HG03039 (cell line): ENCODE measurements around the gene SPG21.

Experiments used
- ATAC-seq: cut with Tn5 transposase; IDR thresholded peaks from one replicate; pipeline ENCODE4 v1.9.1; 2021; ENCODE audit warnings: mild to moderate bottlenecking, moderate library complexity; ENCODE audit not compliant: unreplicated experiment

SPG21 gene

DNA sequence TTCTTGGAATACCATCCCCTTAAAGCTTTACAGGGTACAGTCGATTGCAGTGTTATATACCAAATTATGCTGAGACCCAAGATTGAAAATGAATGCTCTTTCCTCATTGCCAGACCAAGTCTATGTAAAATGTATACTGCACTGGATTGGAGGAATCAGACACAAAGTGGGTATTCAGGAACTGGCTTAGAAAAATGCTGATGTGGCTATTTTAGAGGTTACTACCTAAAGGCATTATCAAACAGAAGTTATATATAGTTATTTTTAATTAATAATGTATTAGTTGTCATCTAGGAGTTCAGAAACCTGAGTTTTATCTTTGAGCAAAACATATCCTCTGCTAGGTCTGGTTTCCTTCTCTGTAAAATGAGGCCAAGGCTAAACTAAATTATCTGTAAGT is 3.6 kb upstream of the SPG21 start:
- no peak for ATAC-seq

DNA sequence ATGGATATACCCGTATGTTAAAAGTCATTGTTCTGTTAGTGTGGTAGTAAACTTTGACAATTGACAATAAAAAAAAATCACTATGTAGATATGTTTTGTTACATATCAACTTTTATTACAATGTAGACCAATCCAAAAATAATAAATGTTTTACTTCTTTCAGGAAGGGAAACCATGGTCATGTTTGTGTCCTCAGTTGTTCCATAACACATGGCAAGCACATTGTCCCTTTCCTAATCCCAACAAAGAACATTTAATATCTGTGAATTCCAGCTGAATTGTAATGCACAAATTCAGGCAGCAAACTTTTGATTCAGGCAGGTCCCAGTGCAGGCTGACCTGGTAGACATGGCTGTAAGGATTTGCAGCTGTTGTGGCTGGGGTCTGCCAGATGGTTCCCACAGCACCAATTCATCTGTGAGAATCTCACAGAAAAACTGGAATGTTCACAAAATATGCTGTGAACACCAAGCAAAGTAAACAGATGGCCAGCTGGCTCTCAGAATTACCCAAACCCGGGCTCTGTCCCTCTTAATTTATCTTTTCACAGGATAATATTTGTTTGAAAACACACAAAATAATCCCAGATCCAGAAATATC is 1.9 kb upstream of the SPG21 start:
- no peak for ATAC-seq

DNA sequence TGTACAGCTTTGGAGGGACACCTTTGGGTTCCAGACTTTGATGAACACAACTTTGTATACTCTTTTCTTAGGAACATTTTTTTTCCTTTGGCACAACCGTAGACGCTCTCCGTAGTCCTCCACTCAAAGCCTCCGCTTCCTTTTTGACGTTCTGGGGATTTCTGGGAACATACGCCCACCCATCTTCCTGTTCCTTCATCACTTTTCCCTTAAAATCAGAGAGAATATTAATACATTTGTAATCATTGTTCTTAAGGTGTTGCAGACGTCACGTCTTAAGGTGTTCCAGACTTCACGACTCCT is 405 bp upstream of the SPG21 start:
- ATAC-seq: no peak

DNA sequence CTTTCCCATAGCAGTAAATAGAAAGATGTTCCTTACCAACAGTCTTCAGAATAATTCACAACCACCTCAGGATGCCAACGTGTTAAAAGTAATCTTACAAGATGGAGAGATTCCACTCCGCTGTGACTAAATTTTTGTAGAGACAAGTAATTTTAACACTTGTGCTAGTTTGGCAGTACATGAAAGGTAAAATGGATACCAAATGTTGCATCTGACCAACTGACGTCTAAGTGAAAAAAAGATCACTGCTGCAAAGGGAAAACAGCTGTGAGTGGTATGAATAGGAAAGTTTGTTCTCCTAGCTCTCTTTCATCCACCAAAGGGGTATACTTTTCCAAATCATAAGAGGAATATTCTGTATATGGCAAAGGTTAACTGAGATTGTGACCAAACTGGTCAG is 2.6 kb downstream of the SPG21 start:
- no peak for ATAC-seq

DNA sequence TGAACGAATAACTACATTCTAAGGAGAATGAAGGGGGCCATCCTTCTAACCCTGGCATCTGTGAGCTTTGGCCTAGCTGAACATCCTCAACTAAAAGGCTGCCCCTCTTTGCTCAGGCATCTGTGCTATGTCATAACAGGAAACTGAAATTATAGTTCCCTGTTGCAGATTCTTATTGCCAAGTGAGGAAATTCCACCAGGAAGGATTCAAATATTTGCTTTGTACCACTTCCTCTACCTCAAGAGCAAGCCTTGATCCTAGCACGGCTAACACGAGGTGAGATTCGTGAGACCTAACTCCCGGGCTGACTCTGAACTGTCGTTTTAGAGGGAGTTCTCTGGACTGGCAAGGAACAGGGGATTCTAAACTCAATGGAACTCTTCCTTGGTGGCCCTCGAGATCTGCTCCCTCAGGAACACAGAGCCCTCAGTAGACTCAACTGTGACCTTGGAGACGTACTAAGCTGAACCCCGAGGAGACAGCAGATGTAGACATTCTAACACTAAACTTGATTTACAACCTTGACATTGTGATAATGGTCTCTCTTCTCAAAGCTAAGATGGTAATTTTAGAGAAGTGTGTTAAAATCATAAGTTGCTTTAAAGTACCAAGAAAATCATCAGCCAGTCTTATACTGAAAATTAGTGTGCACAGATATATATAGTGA is 4.2 kb downstream of the SPG21 start:
- no peak for ATAC-seq

DNA sequence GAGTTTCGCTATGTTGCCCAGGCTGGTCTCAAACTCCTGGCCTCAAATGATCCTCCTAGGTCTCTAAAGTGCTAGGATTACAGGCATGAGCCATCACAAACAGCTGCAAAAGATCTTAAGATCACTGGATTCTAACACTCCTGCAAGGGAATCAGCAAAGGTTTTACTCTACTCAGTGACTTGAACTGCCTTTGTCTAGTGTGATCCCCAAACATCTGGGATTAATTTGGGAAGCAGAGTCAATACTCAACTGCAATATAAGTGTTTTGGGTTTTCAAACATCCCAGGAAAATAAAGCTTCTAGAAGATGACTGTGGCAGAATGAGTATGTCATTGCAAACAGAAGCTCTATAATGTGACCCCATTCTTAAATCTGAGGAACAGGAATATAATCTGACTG is 7.2 kb downstream of the SPG21 start:
- ATAC-seq: no peak

DNA sequence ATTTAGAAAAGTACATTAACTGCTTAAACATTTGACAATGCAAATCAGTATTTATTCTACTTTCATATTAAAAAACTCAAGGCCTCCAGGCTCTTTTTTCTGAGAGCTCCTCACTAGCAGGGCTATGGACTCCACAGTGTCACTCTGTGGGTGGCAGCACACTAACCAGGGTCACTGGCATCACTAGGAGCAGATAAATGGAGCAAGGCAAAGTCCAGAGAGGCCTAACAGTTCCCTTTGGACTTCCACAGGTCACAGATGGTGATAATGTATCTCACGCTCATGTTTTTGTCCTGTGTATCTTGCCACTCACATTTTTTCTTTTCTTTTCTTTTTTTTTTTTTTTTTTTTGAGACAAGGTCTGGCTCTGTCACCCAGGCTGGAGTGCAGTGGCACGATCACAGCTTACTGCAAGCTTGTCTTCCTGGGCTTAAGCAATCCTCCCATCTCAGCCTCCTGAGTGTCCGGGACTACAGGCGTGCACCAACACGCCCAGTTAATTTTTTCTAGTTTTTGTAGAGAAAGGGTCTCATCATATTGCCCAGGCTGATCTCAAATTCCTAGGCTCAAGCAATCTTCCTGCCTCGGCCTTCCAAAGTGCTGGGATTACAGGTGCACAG is 7.8 kb downstream of the SPG21 start:
- no peak for ATAC-seq

DNA sequence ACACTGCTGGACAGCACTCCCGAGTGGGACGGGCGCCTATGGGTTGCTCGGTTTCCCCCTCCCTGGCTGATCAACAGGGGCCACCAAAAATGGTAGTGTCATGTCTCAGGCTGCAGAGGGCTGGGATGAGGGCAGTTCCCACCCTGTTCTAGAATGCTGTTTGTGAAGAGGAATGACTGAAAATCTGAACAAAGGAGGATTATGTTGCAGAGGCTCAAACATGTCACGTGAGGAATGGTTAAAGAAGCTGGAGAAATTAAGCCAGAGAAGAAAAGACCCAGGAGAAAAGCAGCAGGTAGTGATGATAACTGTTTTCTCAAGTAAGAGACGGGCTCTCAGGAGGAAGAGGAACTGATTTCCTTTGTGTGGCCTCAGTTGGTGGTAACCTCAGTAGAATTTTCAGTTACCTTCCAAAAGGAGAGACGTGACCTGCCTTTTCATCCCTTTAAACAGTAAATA is 10.4 kb downstream of the SPG21 start:
- no peak for ATAC-seq

DNA sequence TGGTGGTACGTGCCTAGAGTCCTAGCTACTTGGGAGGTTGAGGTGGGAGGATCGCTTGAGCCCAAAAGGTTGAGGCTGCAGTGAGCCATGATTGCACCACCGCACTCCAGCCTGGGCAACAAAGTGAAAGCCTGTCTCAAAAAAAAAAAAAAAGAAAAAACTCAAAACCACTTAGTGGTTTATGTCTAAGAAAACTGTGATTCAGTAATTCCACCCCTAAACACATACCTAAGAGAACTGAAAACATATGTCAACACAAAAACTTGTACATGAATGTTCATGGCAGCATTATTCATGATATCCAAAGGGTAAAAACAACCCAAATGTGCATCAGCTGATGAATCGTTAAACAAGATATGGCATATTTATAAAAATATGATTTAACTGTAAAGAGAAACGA is 14.3 kb downstream of the SPG21 start:
- ATAC-seq: no peak

DNA sequence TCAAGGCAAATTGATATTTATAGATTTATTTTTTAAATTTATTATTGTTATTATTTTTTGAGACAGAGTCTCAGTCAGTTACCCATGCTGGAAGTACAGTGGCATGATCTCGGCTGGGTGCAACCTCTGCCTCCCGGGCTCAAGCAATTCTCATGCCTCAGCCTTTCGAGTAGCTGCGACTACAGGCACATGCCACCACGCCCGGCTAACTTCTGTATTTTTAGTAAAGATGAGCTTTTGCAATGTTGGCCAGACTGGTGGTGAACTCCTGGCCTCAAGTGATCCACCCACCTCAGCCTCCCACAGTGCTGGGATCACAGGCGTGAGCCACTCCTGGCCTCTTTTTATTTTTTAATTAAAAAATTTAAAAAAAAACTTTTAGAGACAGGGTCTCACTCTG is 19.0 kb downstream of the SPG21 start:
- ATAC-seq: no peak

DNA sequence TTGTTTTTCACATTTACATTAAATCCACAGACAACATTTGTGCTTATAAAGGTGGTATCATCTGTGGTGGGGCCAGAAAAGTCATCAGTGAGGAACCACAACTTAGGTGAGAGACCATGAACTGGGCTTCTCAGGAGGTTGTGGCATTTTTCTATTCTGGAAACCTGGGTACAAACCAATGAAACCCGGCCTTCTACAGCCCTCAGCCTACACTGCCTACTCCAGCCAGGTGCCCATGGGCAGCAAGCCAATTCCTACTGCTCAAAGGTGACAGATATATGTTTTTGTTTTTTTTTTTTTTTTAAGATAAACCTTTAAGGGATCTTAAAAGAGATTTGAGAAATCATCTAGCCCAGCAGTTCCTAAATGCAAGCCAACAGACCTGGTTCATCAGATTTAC is 20.3 kb downstream of the SPG21 start:
- ATAC-seq: no peak

DNA sequence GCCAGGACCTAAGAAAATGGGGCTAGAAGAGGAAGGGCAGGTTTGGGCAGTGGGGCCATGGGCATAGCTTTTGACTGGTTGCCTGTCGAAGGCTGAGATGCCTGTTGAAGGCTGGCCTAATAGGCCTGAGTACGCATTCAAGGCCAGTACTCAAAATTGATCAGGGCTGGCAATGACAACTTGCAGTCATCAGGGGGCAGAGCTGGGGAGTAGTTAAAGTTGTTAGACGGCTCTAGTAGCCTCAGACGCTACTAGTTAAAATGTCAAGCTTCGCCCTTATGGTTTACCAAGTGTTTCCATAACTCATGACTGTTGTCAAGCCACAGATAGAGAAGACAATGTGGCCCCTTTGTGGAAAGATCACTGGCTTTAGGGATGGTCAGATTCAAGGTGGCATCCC is 28.7 kb downstream of the SPG21 start:
- ATAC-seq: no peak

DNA sequence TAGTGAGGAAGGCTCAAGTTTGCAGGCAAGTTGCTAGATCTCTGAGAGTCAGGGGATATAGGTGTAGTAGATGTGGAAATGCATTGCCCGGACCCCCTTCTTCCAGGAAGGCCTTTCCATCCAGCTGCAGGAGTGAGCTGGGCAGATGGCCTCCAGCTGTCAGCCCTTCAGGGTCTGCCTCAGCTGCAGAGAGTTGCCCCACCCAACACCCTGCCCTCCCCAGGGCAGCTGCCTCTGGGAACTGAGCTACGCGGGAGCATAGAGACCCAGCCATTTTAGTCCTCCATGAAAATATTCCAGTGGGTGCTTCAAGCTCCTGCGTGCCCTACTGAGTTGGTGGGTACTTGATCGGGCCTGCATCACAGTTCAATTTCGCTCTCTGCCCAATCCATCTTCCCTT is 29.6 kb downstream of the SPG21 start:
- ATAC-seq: no peak

DNA sequence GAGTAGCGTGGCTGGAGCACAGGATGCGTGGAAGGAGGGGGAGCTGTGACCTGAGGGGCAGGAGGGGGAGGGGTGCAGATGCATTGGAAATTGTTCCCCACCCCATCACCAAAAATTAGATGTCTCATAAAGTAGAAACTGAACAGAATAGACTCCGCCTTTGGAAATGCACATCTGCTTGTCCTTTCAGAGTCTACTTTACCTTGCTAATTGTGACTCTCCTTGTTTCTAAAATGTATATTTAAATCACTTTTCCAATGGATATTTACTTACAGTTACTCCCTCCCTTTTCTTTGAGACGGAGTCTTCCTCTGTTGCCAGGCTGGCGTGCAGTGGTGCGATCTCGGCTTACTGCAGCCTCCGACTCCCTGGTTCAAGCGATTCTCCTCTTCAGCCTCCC is 30.6 kb downstream of the SPG21 start:
- no peak for ATAC-seq

DNA sequence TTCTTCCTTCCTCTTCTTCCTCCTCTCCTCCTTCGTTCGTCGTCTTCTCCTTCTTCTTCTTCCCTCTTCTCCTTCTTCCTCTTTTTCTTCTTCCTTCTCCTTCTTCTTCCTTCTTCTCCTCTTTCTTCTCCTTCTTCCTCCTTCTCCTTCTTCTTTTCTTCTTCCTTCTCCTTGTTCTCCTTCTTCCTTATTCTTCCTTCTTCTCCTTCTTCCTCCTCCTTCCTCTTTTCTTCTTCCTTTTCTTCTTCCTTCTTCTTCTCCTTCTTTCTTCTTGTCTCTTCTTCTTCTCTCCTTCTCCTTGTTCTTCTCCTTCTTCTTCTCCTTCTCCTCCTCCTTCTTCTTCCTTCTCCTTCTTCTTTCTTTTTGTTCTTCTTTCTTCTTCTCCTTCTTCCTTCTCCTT is 35.3 kb downstream of the SPG21 start:
- no peak for ATAC-seq

DNA sequence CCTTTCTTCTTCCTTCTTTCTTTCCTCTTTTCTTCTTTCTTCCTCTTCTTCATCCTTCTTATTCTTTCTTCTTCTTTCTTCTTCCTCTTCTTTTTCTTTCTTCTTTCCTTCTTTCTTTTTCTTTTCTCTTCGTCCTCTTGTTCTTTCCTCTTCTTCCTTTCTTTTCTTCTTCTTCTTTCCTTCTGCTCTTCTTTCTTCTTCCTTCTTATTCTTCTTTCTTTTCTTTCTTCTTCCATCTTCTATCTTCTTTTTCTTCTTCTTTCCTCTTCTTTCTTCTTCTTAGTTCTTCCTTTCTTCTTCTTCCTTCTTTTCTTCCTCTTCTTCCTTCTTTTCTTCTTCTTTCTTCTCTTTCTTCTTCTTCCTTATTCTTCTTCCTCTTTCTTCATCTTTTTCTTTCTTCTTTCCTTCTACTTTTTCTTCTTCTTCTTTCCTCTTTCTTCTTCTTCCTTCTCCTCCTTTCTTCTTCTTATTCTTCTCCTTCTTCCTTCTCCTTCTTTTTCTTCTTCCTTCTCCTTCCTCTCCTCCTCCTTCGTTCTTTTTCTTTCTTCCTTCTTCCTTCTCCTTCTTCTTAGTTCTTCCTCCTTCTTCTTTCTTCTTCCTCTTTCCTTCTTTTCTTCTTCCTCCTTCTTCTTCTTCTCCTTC is 37.8 kb downstream of the SPG21 start:
- no peak for ATAC-seq

DNA sequence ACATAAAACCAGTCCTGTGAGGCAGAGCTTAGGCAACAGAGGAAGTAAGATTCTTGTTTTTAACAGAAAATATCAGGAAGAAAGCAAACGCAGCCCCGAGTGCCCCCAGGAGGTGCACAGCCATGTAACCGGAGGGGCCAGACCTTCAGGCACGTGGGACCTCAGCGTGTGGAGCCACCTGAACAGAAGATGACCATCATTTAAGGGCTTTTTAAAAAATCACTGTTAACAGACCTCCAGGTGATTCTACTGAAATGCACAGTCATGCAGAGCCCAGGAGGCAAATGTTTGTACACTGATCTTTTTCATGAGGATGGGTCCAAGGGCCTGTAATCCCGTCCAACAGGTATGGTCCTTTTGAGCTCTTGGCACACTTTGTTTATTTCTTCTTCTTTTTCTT is 38.8 kb downstream of the SPG21 start:
- no peak for ATAC-seq

DNA sequence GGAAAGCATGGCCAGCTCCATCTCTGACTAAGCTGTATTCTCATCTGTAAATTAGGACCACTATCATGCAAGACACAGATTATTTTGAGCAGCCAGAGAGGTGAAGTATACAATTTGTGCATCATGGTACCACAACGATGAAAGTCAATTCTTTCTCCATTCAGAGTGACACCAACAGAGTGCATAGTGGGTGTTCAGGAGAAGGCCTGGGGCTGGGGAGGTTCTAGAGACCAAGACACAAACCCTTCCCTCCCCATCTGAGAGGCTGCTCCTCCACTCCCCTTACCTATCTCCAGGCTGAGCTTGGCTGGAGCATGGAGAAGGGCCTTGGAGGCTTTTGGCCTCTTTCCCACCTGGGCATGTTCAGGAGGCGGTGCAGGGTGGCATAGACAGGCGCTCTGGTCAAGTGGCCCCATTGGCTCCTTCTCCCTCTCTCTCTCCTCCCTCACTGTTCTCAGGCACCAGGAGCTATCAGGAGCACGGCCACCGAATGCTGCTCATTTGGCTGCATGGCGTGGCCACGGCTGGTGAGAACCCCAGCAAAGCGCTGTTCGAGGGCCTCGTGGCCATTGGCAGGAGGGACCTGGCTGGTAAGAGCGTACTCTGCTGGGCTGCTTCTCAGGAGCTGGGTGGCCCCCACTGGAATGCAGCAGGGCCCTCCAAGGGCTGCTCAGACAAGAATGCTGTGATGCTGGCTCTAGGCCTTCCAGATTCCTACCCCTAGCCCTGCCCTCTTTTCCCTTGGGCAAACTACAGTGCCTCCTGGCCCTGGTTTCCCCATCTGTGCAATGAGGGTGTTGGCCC is 40.1 kb downstream of the SPG21 start:
- no peak for ATAC-seq

DNA sequence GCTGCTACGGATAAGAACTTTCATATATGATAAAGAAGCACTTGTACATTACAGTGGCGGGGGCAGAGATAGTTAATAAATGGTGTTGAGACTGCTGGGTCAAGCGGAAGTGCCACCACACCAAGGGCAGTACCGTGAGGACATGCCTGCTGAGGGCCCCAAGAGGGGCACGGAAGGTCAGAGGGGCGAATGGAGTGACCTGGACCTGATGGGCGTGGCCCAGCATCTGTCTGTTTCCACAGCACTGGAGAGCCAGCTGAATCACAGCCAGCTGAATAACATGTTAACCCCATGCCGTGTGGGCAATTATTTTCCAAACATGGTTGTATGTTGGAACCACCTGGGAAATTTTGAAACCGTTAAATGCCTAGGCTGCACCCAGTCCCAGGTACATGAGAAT is 40.8 kb downstream of the SPG21 start:
- no peak for ATAC-seq

DNA sequence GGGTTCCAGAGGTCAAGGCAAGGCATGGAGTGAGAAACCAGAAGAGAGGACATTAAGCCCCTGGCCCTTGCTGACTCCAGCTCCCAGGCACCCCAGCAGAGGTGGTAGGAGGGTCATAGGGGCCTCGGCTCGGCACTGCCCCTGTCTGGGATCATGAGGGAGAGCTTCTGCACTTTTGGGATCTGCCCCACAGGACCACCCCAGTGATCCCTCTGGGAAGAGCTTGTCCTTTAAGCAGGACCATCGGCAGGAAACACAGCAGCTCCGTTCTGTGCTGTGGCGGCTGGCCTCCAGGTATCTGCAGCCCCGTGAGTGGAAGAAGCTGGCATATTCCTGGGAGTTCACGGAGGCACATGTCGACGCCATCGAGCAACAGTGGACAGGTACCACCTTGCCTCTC is 42.5 kb downstream of the SPG21 start:
- no peak for ATAC-seq

DNA sequence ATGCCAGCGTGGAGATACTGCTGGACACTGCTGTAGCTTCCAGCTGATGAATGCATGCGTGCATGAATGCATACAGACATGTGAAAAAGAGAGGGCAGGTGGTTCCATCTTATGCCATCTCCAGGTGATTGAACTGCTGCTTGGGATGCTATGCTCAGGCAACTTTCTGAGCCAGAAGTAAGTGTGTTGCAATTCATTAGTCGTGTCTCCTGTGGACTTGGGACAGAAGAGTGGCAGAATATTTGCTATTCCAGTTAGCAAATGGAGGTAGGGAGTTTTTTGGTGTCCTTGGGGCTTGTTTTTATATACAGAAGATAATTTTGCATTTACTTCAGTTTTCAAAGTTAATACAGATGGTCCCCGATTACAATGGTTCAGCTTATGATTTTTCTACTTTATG is 44.8 kb downstream of the SPG21 start:
- no peak for ATAC-seq
